Measurements from ENCODE around the gene ADCY5.

- no peak for TF ChIP-seq CTCF (IDR thresholded peaks at IDR 0.05)
- no peak for TF ChIP-seq POLR2A (IDR thresholded peaks at IDR 0.05)
Measured at GRCh38 chr3:123313889-123314288, 135.0 kb downstream of the ADCY5 start.

Measured in Peyer's patch (tissue), 4 donors.